NCI-H2196 (cell line): ENCODE data around the gene CDC14B.

Experiments
- DNase-seq: peaks from one replicate; lab custom pipeline; 2025; ENCODE audit not compliant: unreplicated experiment; lab: John Stamatoyannopoulos, UW

CDC14B gene

GRCh38 chr9:96485280-96485679 is 134.4 kb downstream of the CDC14B start:
- DNase-seq = no peak

GRCh38 chr9:96484521-96484931 is 135.1 kb downstream of the CDC14B start:
- no peak for DNase-seq

- DNase-seq = no peak
Observed at GRCh38 chr9:96483733-96484390, 135.8 kb downstream of the CDC14B start.

- DNase-seq = no peak
Observed at GRCh38 chr9:96483197-96483596, 136.4 kb downstream of the CDC14B start.

- no peak for DNase-seq
Observed at GRCh38 chr9:96482476-96482875, 137.2 kb downstream of the CDC14B start.

GRCh38 chr9:96480736-96481135 is 138.9 kb downstream of the CDC14B start:
- no peak for DNase-seq

GRCh38 chr9:96478829-96479371 is 140.7 kb downstream of the CDC14B start:
- no peak for DNase-seq

- no peak for DNase-seq
Observed at GRCh38 chr9:96476591-96476990, 143.1 kb downstream of the CDC14B start.

GRCh38 chr9:96476013-96476412 is 143.6 kb downstream of the CDC14B start:
- no peak for DNase-seq

- DNase-seq = no peak
Observed at GRCh38 chr9:96467784-96468183, 151.9 kb downstream of the CDC14B start.

- no peak for DNase-seq
Observed at GRCh38 chr9:96464426-96464825, 155.2 kb downstream of the CDC14B start.

- no peak for DNase-seq
Observed at GRCh38 chr9:96462541-96462940, 157.1 kb downstream of the CDC14B start.

- no peak for DNase-seq
Observed at GRCh38 chr9:96461336-96461735, 158.3 kb downstream of the CDC14B start.

- DNase-seq = no peak
Observed at GRCh38 chr9:96460882-96461281, 158.8 kb downstream of the CDC14B start.

GRCh38 chr9:96460470-96460869 is 159.2 kb downstream of the CDC14B start:
- DNase-seq = no peak

- no peak for DNase-seq
Observed at GRCh38 chr9:96459268-96460007, 160.2 kb downstream of the CDC14B start.

- DNase-seq = no peak
Observed at GRCh38 chr9:96458226-96458625, 161.4 kb downstream of the CDC14B start.

GRCh38 chr9:96457266-96457665 is 162.4 kb downstream of the CDC14B start:
- no peak for DNase-seq

- peak; percentile 47 for DNase-seq
Observed at GRCh38 chr9:96453625-96454024, 166.0 kb downstream of the CDC14B start.

GRCh38 chr9:96450613-96451528 is 168.8 kb downstream of the CDC14B start:
- peak; percentile 17 for DNase-seq
